K562 (cell line): ENCODE data around the gene TAF11. TPM values are rescaled to one million over a fixed set of nuclear protein-coding genes. Genes with fewer than 3 reads are reported as not detected.

Experiments
- CTBP1 ChIP-seq: fragments of 450-650 bp; IDR thresholded peaks from 2 replicates; pipeline ENCODE4 v1.6.1; 2016; ENCODE audit warnings: borderline replicate concordance
- DPF2 ChIP-seq: fragments of 450-650 bp; IDR thresholded peaks from 2 replicates; pipeline ENCODE4 v1.6.1; 2016
- ERF ChIP-seq: fragments of 450-650 bp; formaldehyde crosslinking; IDR thresholded peaks from 2 replicates; pipeline ENCODE4 v1.4.0; 2020; ENCODE audit warnings: mild to moderate bottlenecking, mixed read lengths
- HINFP ChIP-seq: fragments of 450-650 bp; conservative IDR thresholded peaks from 2 replicates; pipeline ENCODE4 v1.6.1; 2016; ENCODE audit warnings: missing genetic modification characterization, low read depth, mild to moderate bottlenecking, control low read depth, missing compliant biosample characterization
- IRF1 ChIP-seq: sonication (generic); formaldehyde crosslinking; IDR thresholded peaks from 2 replicates; pipeline ENCODE4 v1.8.0; 2022; ENCODE audit warnings: missing genetic modification reagents, mild to moderate bottlenecking, borderline replicate concordance
- JUNB ChIP-seq: fragments of 450-650 bp; formaldehyde crosslinking; conservative IDR thresholded peaks from 2 replicates; pipeline ENCODE4 v1.4.0; 2020; ENCODE audit warnings: mild to moderate bottlenecking
- MAFG ChIP-seq: fragments of 450-650 bp; conservative IDR thresholded peaks from 2 replicates; pipeline ENCODE4 v1.6.1; 2016; ENCODE audit warnings: missing genetic modification characterization, missing compliant biosample characterization
- RBM25 ChIP-seq: fragments of 200-400 bp; formaldehyde crosslinking; IDR thresholded peaks from 2 replicates; pipeline ENCODE4 v1.6.1; 2018; ENCODE audit warnings: low read length, low read depth, moderate library complexity; ENCODE audit not compliant: severe bottlenecking
- RBM39 ChIP-seq: fragments of 200-400 bp; formaldehyde crosslinking; optimal IDR thresholded peaks from 2 replicates; pipeline ENCODE3; 2018; ENCODE audit warnings: low read depth, low read length
- STAT5A ChIP-seq: IDR thresholded peaks from 2 replicates; pipeline ENCODE4 v1.6.1; 2012; ENCODE audit warnings: low read length, inconsistent platforms, borderline replicate concordance
- TAF9B ChIP-seq: fragments of 450-650 bp; IDR thresholded peaks from 2 replicates; pipeline ENCODE4 v1.6.1; 2018; ENCODE audit warnings: mild to moderate bottlenecking; ENCODE audit not compliant: partially characterized antibody
- ZNF277 ChIP-seq: fragments of 250-450 bp; sonication (Bioruptor Pico); IDR thresholded peaks from 2 replicates; pipeline ENCODE4 v1.8.0; 2022; ENCODE audit warnings: inconsistent platforms, mild to moderate bottlenecking, moderate library complexity, borderline replicate concordance
- ZNF3 ChIP-seq: fragments of 250-450 bp; sonication (Bioruptor Pico); IDR thresholded peaks from 2 replicates; pipeline ENCODE4 v1.5.0; 2021; ENCODE audit warnings: mild to moderate bottlenecking, moderate library complexity
- ZNF609 ChIP-seq: sonication (generic); formaldehyde crosslinking; IDR thresholded peaks from 2 replicates; pipeline ENCODE4 v1.8.1; 2023; ENCODE audit warnings: missing genetic modification reagents, mild to moderate bottlenecking, borderline replicate concordance
- polyA plus RNA-seq, 8 experiments: library from polyadenylated mRNA; depleted of rRNA in 4 of 8; stranded (reverse) in 5 of 8; unstranded in 3 of 8; fragments of >200 nt; fragmentation: Nextera tagmentation in 2 of 8; fragmentation: Illumina TruSeq in 1 of 8; extraction: Ambion mirVana in 2 of 8; extraction: Trizol in 1 of 8; gene quantifications; 2 replicates each; pipeline versions ENCODE4 v1.2.1 to v1.2.3, GENCODE V29; 2011 to 2014; ENCODE audit warnings: inconsistent platforms in 1 of 8, missing spikeins in 1 of 8
- total RNA-seq, 7 experiments: library from RNA; depleted of rRNA in 6 of 7; stranded (reverse); fragments of >200 nt in 6 of 7; fragmentation: Illumina TruSeq in 2 of 7; extraction: Trizol in 2 of 7; gene quantifications; 2 replicates each; pipeline versions ENCODE4 v1.2.1 to v1.2.3, GENCODE V29; 2011 to 2021; ENCODE audit warnings: low replicate concordance in 1 of 7
- TF ChIP-seq, protein P1 (sequence below): sonication (generic); formaldehyde crosslinking; IDR thresholded peaks from 2 replicates; pipeline ENCODE4 v1.4.0; 2020; ENCODE audit warnings: mild to moderate bottlenecking, missing genetic modification reagents

The TAF11 gene
- total and polyA plus RNA-seq, 9 of the 15 experiments (the other 6 are each of a cell fraction or from before 2014, with no cell fraction given) = 40.9 to 91.9 (median 71.9) TPM

- TF ChIP-seq, protein P1, sequence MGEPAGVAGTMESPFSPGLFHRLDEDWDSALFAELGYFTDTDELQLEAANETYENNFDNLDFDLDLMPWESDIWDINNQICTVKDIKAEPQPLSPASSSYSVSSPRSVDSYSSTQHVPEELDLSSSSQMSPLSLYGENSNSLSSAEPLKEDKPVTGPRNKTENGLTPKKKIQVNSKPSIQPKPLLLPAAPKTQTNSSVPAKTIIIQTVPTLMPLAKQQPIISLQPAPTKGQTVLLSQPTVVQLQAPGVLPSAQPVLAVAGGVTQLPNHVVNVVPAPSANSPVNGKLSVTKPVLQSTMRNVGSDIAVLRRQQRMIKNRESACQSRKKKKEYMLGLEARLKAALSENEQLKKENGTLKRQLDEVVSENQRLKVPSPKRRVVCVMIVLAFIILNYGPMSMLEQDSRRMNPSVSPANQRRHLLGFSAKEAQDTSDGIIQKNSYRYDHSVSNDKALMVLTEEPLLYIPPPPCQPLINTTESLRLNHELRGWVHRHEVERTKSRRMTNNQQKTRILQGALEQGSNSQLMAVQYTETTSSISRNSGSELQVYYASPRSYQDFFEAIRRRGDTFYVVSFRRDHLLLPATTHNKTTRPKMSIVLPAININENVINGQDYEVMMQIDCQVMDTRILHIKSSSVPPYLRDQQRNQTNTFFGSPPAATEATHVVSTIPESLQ = no peak
- TF ChIP-seq TAF9B = no peak
- no peak for TF ChIP-seq STAT5A
- no peak for TF ChIP-seq IRF1 (CRISPR knock-in tag)
- 0 out of 2 replicates have a peak, but pooled peaks have one; percentile 12 for TF ChIP-seq MAFG (tag)
- TF ChIP-seq ZNF277 (CRISPR knock-in tag) = no peak
- peak; percentile 83 for TF ChIP-seq ZNF3
- TF ChIP-seq ERF (CRISPR knock-in tag) = no peak
- peak; percentile 45; the same call in 1 of the 2 replicates for TF ChIP-seq CTBP1
- no peak for TF ChIP-seq HINFP (tag)
- TF ChIP-seq RBM39 = no peak
- TF ChIP-seq RBM25 = no peak
- no peak for TF ChIP-seq ZNF609 (CRISPR knock-in tag)
- TF ChIP-seq DPF2 = peak; percentile 70
- no peak for TF ChIP-seq JUNB (CRISPR knock-in tag)
Measured at GRCh38 chr6:34834789-34835518, 52.9 kb downstream of the TAF11 start (continued).
